Memory B cell (primary cell): ENCODE data around the gene KANSL1.

Experiments
- ATAC-seq: fragments of 150-1000 bp; cut with Tn5 transposase; 2 replicates; pipeline ENCODE4 v1.10.0; 2021; ENCODE audit warnings: low read depth, mild to moderate bottlenecking, moderate library complexity
- DNase-seq, 2 donors: peaks; one replicate each; pipeline ENCODE4 v3.0.0; 2022; ENCODE audit warnings: low spot score in 2 of 2
- H3K27ac Mint-ChIP-seq: one replicate; pipeline ENCODE4 v1.8.0; 2022; ENCODE audit warnings: mild to moderate bottlenecking, moderate library complexity, mixed read lengths
- H3K27me3 Mint-ChIP-seq: one replicate; pipeline ENCODE4 v1.8.0; 2022; ENCODE audit warnings: mixed read lengths
- H3K36me3 Mint-ChIP-seq: one replicate; pipeline ENCODE4 v1.8.0; 2022; ENCODE audit warnings: mild to moderate bottlenecking, mixed read lengths
- H3K4me1 Mint-ChIP-seq: one replicate; pipeline ENCODE4 v1.8.0; 2022; ENCODE audit warnings: mixed read lengths
- H3K4me3 Mint-ChIP-seq: one replicate; pipeline ENCODE4 v1.8.0; 2022; ENCODE audit warnings: mild to moderate bottlenecking, moderate library complexity, mixed read lengths
- H3K9me3 Mint-ChIP-seq: one replicate; pipeline ENCODE4 v1.8.0; 2022; ENCODE audit warnings: mixed read lengths

Gene KANSL1

DNA sequence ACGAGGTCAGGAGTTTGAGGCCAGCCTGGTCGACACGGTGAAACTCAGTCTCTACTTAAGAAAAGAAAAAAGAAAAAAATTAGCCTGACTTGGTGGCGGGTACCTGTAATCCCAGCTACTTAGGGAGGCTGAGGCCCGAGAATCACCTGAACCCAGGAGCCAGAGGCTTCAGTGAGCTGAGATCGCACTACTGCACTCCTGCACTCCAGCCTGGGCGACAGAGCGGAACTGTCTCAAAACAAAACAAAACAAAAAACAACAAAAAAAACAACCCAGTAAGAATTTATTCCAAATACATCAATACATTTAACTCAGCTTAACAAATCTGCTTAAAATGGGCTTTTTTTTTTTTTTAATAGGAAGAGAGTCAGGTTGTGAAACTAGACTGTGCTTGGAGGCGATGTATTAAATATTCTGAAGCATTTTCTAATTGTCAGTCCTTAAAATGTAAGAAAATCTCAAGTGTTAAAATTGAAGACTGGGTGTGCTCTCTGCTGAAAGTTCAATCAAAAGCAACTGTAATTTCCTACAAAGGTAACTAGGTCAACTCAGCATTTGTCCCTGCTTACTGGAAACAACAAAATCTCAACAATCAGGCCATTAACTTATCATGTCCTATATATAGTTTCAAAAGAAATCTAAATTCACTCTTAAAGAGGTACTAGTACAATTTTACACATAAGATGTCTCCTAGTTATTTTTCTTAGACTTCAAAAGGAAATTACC, 23.2 kb downstream of the KANSL1 start:
- H3K36me3 Mint-ChIP-seq = peaks cover 19% of the 10 kb centered on the region
- H3K27ac Mint-ChIP-seq = peak overlapping the region; percentile 10

DNA sequence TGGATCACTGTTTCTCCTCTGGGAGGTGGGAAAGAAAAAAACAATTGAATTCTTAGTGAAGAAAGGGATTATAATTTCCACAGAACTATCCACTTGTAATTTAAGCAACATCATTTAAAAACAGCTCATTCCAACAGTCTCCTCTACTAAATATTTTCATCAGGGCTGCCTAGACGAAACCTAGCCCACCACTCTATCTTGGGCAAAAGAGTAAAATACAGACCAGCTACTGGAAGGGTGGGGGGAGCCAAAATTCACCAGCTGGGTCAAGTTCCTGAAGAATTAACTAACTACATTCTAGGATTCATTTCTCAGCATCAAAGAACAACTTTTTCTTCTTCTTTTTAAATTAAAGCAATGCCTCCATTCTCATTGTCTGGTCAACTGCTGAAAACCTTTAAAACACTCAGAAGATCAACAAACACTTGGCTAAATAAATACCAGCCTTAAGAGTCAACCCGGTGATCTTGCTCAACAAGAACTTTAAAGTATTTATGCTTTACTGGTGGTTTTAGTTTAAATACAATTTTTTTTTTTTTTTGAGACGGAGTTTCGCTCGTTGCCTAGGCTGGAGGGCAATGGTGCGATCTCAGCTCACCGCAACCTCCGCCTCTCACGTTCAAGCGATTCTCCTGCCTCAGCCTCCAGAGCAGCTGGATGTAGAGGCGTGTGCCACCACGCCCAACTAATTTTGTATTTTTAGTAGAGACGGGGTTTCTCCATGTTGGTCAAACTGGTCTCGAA, 25.2 kb downstream of the KANSL1 start:
- Mint-ChIP-seq H3K9me3 (no peaks in the 10 kb centered on the region), H3K27me3 (no peaks in the 10 kb centered on the region), H3K36me3 (peaks cover 19% of the 10 kb centered on the region), H3K4me3 (no peak overlapping the region), H3K27ac (peak overlapping the region; percentile 53), H3K4me1 (peaks cover 31% of the 10 kb centered on the region)
- no peak for DNase-seq
- no peak for ATAC-seq

More for the DNA sequence above, 23.2 kb downstream of the KANSL1 start:
- Mint-ChIP-seq H3K27me3 (no peaks in the 10 kb centered on the region), H3K4me3 (no peak overlapping the region), H3K4me1 (peaks cover 18% of the 10 kb centered on the region), H3K9me3 (no peaks in the 10 kb centered on the region)
- no peak for ATAC-seq
- DNase-seq = no peak

DNA sequence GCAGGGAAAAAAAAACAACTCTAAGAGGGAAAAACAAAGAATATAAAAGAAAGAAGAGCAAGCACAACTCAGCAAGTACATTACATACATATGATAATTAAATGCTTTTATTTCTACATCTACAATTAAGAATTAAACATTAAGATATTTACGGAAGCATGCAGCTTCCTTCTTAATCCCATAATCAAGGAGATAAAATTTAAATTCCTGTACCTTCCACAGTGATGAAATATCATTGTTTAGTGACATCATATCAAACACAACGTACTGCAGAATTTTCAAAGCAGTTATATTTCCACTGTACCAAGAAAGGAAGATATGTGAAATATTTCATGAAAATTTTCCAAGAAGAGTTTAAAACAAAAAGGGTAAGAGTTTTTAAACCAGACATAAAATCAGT, 26.0 kb downstream of the KANSL1 start:
- Mint-ChIP-seq H3K4me3 (no peak overlapping the region), H3K4me1 (peaks cover 34% of the 10 kb centered on the region), H3K27me3 (no peaks in the 10 kb centered on the region), H3K36me3 (peaks cover 24% of the 10 kb centered on the region), H3K9me3 (no peaks in the 10 kb centered on the region), H3K27ac (no peak overlapping the region)
- DNase-seq = no peak
- no peak for ATAC-seq

DNA sequence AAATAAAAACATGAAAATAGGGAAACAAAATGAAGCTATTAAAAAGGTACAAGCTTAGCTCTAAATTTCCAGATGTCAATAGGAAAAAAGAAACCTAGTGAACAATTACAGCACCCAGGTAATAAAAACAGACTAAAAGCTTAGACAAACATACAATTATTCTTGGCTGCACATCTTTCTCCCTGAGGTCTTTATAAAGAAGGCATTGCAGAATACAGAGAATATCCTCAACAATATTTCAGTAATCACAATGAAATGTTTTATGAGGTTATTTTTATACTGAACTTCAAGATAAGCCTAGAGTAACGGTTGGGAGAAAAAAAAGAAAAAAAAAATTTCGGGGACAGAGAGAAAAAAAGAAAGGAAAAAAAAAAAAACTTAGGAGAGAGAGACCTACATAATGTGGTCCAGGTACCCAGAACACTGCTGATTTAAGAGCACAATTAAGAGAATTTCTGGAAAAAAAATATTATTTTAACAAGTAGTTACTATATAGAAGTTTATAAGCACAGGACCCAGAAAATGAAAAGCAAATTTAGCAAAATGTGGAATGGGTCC, 26.5 kb downstream of the KANSL1 start:
- no peak for ATAC-seq
- peaks cover 22% of the 10 kb centered on the region for H3K36me3 Mint-ChIP-seq
- H3K27me3 Mint-ChIP-seq = no peaks in the 10 kb centered on the region
- no peak overlapping the region for H3K27ac Mint-ChIP-seq
- DNase-seq = no peak
- H3K9me3 Mint-ChIP-seq = no peaks in the 10 kb centered on the region
- H3K4me3 Mint-ChIP-seq = no peak overlapping the region
- peaks cover 35% of the 10 kb centered on the region for H3K4me1 Mint-ChIP-seq

DNA sequence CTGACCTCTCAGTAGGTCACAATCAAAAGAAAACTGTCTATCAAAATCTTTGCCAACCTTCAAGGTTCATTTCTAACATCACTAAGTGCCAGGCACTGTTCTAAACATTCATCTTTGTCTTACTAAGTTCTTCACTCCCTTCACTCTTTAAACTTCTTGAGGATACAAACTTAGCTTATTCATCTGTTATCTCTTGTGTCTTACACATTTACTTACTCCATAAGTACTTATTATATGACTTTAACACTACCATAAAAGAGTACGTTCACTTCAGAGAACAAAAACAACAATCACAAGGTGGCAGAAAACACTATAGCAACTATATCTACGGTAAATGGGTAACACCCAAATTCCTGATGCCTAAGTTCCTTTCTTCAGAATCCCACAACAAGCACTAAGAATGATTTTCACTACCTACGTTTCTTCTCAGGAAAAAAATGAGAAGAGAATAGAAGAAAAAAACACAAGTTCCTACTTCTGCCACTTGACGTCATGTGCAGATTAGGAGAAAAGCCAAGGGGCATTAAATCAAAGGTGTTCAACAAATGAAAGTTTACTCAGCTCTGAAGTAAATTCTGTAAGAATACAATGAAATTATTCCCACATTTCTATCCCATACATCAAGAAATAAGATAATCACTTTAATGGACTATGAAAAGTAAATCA, 29.2 kb downstream of the KANSL1 start:
- Mint-ChIP-seq H3K4me3 (no peak overlapping the region), H3K9me3 (no peaks in the 10 kb centered on the region), H3K4me1 (peaks cover 45% of the 10 kb centered on the region), H3K36me3 (peaks cover 8% of the 10 kb centered on the region), H3K27ac (peak overlapping the region; percentile 35), H3K27me3 (no peaks in the 10 kb centered on the region)
- no peak for DNase-seq
- no peak for ATAC-seq

DNA sequence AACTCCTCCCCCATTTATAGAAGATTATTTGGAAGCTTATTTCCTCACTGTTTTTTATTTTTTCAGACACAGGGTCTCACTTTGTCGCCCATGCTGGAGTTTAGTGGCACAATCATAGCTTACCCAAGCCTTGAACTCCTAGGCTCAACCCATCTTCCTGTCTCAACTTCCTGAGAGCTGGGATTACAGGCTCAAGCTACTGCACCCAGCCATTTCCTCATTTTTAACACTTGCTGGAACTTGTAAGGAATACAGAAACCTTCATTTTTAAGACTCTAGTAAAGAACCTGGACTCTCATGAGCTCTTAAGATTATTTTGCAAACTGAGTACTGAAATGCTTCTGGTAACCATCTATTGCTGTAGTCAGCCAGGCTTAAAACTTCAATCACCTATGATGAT, 29.9 kb downstream of the KANSL1 start:
- H3K4me3 Mint-ChIP-seq = no peak overlapping the region
- H3K9me3 Mint-ChIP-seq = no peaks in the 10 kb centered on the region
- H3K27ac Mint-ChIP-seq = peak overlapping the region; percentile 35
- H3K36me3 Mint-ChIP-seq = peaks cover 8% of the 10 kb centered on the region
- peaks cover 51% of the 10 kb centered on the region for H3K4me1 Mint-ChIP-seq
- DNase-seq (no peak), ATAC-seq (no peak)
- H3K27me3 Mint-ChIP-seq = no peaks in the 10 kb centered on the region

DNA sequence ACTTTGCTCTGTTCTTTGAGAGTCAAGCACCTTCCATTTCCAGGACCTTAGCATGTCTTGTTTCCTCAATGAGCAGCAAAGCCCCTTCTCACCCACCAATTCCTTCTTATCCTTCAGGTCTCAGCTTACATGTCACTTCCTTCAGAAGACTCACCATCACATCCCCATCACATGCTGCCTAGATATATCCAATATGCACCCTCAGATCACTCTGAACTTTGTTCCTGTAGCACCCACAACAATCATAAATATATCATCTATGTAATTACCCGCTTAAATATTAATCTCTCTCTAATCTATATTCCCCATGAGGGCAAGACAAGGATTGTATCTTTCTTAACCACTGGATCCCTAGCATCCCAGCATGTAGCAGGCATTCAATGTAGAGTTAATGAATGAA, 30.4 kb downstream of the KANSL1 start:
- ATAC-seq (no peak), DNase-seq (no peak)
- Mint-ChIP-seq H3K27me3 (no peaks in the 10 kb centered on the region), H3K4me1 (peaks cover 51% of the 10 kb centered on the region), H3K4me3 (peak overlapping the region; percentile 35), H3K9me3 (no peaks in the 10 kb centered on the region), H3K27ac (peak overlapping the region; percentile 35), H3K36me3 (peaks cover 8% of the 10 kb centered on the region)

DNA sequence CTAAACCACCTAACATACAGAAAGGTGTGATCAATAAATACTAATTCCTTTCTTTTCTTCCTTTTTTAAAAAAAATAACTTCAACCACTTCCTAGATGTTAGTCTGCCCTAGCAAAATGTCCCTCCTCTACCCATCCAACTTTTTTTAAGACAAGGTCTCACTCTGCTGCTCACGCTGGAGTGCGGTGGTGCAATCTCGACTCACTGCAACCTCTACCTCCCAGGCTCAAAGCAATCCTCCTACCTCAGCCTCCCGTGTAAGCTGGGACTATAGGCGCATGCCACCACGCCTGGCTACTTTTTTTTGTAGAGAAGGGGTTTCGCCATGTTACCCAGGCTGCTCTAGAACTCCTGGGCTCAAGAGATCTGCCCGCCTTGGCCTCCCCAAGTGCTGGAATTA, 33.1 kb downstream of the KANSL1 start:
- no peaks in the 10 kb centered on the region for H3K27me3 Mint-ChIP-seq
- peaks cover 64% of the 10 kb centered on the region for H3K4me1 Mint-ChIP-seq
- no peak overlapping the region for H3K27ac Mint-ChIP-seq
- ATAC-seq = no peak
- H3K4me3 Mint-ChIP-seq = no peak overlapping the region
- no peak for DNase-seq
- peaks cover 8% of the 10 kb centered on the region for H3K36me3 Mint-ChIP-seq
- H3K9me3 Mint-ChIP-seq = no peaks in the 10 kb centered on the region

DNA sequence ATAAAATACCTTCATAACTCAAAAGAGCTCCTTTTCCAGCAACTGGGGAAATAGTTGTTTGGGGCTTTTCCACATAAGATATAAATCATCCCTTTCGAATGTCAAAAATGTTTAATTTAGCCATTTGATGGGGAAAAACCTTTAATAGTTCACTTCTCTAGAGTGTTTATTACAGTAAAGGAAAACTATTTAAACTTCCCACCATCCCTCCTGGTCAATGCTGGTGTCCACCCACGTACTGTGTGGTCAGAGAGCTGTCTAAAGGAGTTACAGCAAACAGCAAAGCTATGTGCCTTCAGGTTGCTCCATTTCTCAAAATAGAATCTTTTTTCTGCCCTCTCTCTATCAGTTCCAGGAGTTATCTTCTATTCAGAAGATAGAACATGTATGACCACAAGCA, 33.5 kb downstream of the KANSL1 start:
- peaks cover 8% of the 10 kb centered on the region for H3K36me3 Mint-ChIP-seq
- peak overlapping the region; percentile 68 for H3K27ac Mint-ChIP-seq
- H3K4me3 Mint-ChIP-seq = no peak overlapping the region

DNA sequence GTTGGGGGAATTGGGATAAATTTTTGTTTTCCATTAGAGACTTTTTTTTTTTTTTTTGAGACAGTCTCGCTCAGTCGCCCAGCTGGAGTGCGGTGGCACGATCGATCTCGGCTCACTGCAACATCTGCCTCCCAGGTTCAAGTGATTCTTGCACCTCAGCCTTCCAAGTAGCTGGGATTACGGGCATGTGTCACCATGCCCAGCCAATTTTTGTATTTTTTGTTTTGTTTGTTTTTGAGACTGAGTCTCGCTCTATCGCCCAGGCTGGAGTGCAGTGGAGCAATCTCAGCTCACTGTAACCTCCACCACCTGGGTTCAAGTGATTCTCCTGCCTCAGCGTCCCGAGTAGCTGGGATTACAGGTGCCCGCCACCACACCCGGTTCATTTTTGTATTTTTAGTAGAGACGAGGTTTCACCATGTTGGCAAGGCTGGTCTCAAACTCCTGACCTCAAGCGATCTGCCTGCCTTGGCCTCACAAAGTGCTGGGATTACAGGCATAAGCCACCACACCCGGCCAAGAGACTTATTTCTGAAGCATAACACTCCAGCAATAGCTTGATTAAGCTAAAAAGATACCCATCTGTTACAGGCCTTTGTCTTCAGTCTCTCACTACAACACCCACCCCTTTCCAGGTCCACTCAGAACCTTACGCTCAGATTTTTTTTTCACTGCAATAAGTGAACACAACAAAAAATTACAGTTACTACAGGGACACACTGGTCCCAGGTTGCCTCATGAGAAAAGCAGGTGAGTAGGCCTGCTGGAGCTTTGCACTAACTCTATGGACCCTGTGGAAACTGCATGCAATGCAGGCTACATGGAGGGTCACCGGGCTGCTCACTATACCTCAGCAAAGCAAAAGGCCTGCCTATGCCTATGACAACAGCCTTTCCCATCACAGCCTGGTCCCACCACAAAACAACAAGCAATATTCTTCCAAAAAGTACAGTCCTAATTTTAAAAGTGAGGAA, 34.6 kb downstream of the KANSL1 start:
- peaks cover 62% of the 10 kb centered on the region for H3K4me1 Mint-ChIP-seq
- H3K4me3 Mint-ChIP-seq = no peak overlapping the region
- peak overlapping the region; percentile 68 for H3K27ac Mint-ChIP-seq
- no peaks in the 10 kb centered on the region for H3K27me3 Mint-ChIP-seq
- no peak for ATAC-seq
- no peaks in the 10 kb centered on the region for H3K9me3 Mint-ChIP-seq
- peaks cover 8% of the 10 kb centered on the region for H3K36me3 Mint-ChIP-seq
- DNase-seq = no peak

More for the DNA sequence above, 33.5 kb downstream of the KANSL1 start:
- peaks cover 62% of the 10 kb centered on the region for H3K4me1 Mint-ChIP-seq
- no peaks in the 10 kb centered on the region for H3K27me3 Mint-ChIP-seq
- ATAC-seq = no peak
- no peaks in the 10 kb centered on the region for H3K9me3 Mint-ChIP-seq
- DNase-seq = no peak

DNA sequence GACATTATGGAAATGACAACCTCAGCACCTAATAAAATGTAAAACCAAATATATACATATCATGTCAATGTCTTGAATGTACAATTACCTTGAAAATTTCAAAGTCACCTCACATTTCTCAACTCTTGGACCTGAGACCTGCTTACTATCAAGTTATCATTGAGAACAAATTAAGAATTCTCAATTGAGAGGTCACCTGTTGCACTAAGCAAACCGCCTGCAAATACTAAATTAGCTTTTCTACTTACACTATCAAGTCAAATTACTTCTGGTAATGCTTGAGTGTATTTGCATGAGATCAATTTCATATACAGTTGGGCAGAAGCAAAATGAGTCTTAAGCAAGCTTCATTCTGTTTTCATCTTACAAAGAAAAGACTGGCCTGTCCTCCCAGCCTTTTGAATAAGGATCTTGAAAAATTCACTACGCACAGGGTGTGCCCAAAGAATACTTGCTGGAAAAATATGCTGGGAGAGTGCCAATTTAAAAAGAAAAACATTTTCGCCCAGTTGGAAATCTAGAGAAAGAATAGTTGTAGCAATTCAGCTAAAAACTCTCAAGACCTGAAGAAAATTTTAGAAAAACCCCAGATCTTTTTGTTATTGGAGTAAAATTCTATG, 35.7 kb downstream of the KANSL1 start:
- H3K9me3 Mint-ChIP-seq = no peaks in the 10 kb centered on the region
- ATAC-seq (no peak), DNase-seq (no peak)
- H3K36me3 Mint-ChIP-seq = peaks cover 6% of the 10 kb centered on the region
- H3K27me3 Mint-ChIP-seq = no peaks in the 10 kb centered on the region
- peak overlapping the region; percentile 73 for H3K27ac Mint-ChIP-seq
- peaks cover 55% of the 10 kb centered on the region for H3K4me1 Mint-ChIP-seq
- no peak overlapping the region for H3K4me3 Mint-ChIP-seq

DNA sequence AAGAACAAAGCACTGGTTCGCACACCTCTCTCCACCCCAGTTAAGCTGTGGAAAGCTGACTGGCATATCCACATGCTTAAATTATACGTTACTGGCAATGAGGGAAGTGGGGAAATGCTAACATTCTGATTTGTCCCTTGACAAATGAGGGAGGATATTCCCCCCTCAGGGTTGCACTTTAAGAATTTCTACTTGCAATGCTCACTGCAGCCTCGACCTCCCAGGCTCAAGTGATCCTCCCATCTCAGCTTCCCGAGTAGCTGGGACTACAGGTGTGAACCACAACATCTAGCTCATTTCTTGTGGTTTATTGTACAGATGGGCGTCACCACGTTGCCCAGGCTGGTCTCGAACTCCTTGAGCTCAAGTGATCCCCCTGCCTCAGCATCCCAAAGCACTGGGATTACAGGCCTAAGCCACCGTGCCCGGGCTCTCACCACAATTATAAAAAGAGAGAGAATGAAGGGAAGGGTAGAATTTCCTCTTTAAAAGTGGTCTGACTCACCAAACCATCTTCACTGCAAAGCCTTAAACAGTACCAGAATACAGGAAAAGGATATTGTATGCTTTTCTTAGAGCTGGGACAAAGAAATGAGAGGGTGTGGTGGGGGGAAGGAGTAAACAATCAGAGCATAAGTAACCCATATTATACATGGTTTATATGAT, 38.9 kb downstream of the KANSL1 start:
- H3K27ac Mint-ChIP-seq = peak overlapping the region; percentile 71
- DNase-seq = no peak
- H3K36me3 Mint-ChIP-seq = peaks cover 2% of the 10 kb centered on the region
- H3K4me1 Mint-ChIP-seq = peaks cover 50% of the 10 kb centered on the region
- H3K9me3 Mint-ChIP-seq = no peaks in the 10 kb centered on the region
- no peaks in the 10 kb centered on the region for H3K27me3 Mint-ChIP-seq
- no peak overlapping the region for H3K4me3 Mint-ChIP-seq
- peak; percentile 14 for ATAC-seq
